Right cardiac atrium (tissue), 5 donors: Measurements from ENCODE around the gene MALL. TPM values are rescaled to one million over a fixed set of nuclear protein-coding genes. Genes with fewer than 3 reads are reported as not detected.

Source experiments
- ATAC-seq, 2 donors: fragments of 200-7000 bp; cut with Tn5 transposase; one replicate each; pipeline versions ENCODE4 v1.8.0 to v1.9.1; 2020; ENCODE audit warnings: moderate library complexity in 2 of 2, mild to moderate bottlenecking in 1 of 2
- DNase-seq, 3 donors: peaks; one replicate each; pipeline ENCODE4 v3.0.0-alpha.2; 2020
- H3K27ac ChIP-seq: one replicate; pipeline ENCODE4 v1.5.1; 2013; ENCODE audit warnings: mild to moderate bottlenecking, low read length, control low read depth, moderate library complexity
- H3K27me3 ChIP-seq: one replicate; pipeline ENCODE4 v1.6.1; 2013; ENCODE audit not compliant: control insufficient read depth, insufficient read depth
- H3K4me1 ChIP-seq: one replicate; pipeline ENCODE4 v1.6.1; 2013; ENCODE audit warnings: low read length; ENCODE audit not compliant: control insufficient read depth, insufficient read depth
- H3K4me3 ChIP-seq: one replicate; pipeline ENCODE4 v1.5.1; 2013; ENCODE audit warnings: low read length, control low read depth
- H3K9me3 ChIP-seq: one replicate; pipeline ENCODE4 v1.6.1; 2013; ENCODE audit warnings: low read length; ENCODE audit not compliant: control insufficient read depth
- WGBS: extraction: QIAGEN DNeasy Blood & Tissue Kit; methylation state at CpG from one replicate; pipeline ENCODE4 v1.1.7; 2013; 5-methylcytosine and 5-hydroxymethylcytosine counted together
- intact Hi-C, 4 donors: fragments of 100-400 bp; cut with DNase I; formaldehyde crosslinking; loops; one replicate each; pipeline versions ENCODE4 v1.11.0 to v1.14.0; 2022 to 2023
- polyA plus RNA-seq: library from polyadenylated mRNA; stranded (reverse); fragments of 200-250 nt; gene quantifications from one replicate; pipeline ENCODE4 v1.2.3, GENCODE V29; 2013
- total RNA-seq, 4 donors: library from RNA; stranded (reverse); fragmentation: NEBNext Ultra II Directional; extraction: Animal tissue kit (Norgen Biotek cat#: 25700); gene quantifications; one replicate each; pipeline ENCODE4 v1.2.1, GENCODE V29; 2021
- donor health status: healthy with polysubstance abuse.
- donor health status: DM: no; HTN: yes; CAD: no.
- donor health status: DM: no; HTN: no; CAD: no.
- donor health status: DM: no; HTN: yes; CAD: no; lungs with severe emphysema.
- donor health status: DM: yes; HTN: yes; CAD: no.

MALL gene
- total and polyA plus RNA-seq, 5 donors = 7.4 to 26.1 (median 8.1) TPM

DNA sequence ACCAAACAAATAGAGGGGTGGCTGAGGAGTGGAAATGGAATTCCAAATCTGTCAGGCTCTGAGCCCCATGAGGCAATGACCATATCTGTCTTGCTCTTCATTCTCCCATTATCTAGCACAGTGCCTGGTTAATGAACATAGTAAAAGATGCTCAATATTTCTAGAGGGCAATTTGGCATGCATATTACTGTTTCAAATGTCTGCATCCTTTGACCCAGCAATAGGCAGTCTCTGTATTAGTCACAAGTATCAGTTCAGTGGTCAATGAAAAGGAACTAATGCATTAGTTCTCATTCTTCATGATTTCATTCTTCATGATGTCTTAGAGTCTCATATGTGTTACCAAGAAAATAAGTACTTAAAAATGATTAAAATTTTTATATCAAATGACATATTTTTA, 28.4 kb upstream of the MALL start:
- intact Hi-C loops = no loop called here
- H3K9me3 ChIP-seq = no peaks in the 10 kb centered on the region
- ATAC-seq (no peak), DNase-seq (no peak)
- H3K4me1 ChIP-seq = peaks cover 1% of the 10 kb centered on the region
- no peak overlapping the region for H3K4me3 ChIP-seq
- H3K27ac ChIP-seq = no peak overlapping the region
- H3K27me3 ChIP-seq = no peaks in the 10 kb centered on the region

DNA sequence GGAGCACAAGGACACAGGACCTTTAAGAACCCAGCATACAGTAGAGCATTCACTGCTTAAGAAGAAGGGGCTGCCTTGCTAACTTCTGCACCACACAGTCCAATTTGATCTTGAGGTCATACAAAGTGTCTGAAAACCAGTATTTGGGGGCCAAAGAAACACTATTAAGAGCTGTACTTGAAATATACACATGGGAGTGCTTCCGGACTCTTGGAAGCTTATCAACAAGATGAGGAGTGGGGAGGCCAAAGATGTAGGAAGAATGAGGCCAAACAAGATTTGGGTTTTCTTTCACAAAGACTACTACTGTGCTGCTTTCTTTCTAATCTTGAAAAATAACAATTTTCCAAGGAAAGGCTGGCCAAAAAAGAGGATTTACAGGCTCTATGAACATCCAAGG, 24.8 kb upstream of the MALL start:
- Histone ChIP-seq H3K27me3 (no peaks in the 10 kb centered on the region), H3K4me3 (no peak overlapping the region), H3K4me1 (peaks cover 4% of the 10 kb centered on the region), H3K9me3 (no peaks in the 10 kb centered on the region), H3K27ac (no peak overlapping the region)
- DNase-seq = no peak
- 57% methylated on average over 1 of the region's 1 CpG for WGBS
- intact Hi-C loops = no loop called here
- peak; percentile 34 to 66 for ATAC-seq

DNA sequence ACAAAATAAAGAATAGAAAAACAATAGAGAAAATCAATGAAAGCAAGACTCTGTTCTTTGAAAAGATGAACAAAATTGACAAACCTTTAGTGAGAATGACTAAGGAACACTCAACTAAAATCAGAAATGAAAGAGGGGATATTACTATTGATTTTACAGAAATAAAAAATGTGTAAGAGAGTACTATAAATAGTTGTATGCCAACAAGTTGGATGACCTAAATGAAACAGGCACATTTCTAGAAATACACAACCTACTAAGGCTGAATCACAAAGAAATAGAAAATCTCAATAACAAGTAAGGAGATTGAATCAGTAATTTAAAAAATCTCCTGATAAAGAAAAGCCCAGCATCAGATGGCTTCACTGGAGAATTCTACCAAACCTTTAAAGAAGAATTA, 18.4 kb upstream of the MALL start:
- no peaks in the 10 kb centered on the region for H3K27me3 ChIP-seq
- H3K4me1 ChIP-seq = peaks cover 3% of the 10 kb centered on the region
- H3K4me3 ChIP-seq = no peak overlapping the region
- no peak for ATAC-seq
- DNase-seq = no peak
- intact Hi-C loops = no loop called here
- no peak overlapping the region for H3K27ac ChIP-seq
- no peaks in the 10 kb centered on the region for H3K9me3 ChIP-seq

DNA sequence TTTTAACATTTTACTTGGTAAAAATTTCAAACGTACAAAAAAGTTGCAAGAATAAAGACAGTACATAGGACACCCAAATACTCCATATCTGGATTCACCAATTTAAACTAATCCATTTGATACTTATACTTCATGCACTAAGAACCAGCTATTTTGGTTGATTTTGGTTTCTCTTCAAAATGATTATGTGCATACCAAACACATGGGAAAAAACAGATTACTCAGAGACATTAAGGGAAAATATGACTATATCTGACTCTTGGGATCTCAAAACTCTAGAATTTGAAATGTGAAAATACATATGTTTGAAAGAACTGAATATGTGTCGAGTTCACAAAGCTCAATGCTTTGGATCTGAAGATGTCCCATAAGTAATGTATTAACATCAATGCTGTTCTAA, 15.5 kb upstream of the MALL start:
- no peaks in the 10 kb centered on the region for H3K4me1 ChIP-seq
- WGBS = 83% methylated on average over 2 of the region's 2 CpGs
- H3K4me3 ChIP-seq = no peak overlapping the region

DNA sequence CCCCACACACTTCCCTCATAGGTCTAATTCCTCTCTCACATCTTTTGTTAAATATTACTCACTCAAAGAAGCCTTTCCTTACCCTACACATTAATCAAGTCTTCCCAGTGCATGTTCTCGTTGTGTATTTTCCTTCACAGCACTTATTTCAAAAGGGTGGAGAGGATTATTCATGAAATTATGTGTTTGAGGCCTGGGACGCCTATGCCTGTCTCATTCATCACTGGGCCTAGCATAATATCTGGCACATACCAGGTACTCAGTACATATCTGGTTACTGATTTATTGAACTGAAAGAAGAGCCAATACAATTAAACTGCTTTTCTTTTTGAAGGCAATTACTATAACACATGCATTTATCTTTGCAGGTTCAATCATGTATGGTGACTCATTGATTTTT, 15.1 kb upstream of the MALL start:
- H3K4me1 ChIP-seq = no peaks in the 10 kb centered on the region
- no peak for ATAC-seq

More for the DNA sequence above, 15.5 kb upstream of the MALL start:
- ATAC-seq = no peak
- H3K9me3 ChIP-seq = no peaks in the 10 kb centered on the region
- intact Hi-C loops = no loop called here
- H3K27me3 ChIP-seq = no peaks in the 10 kb centered on the region
- no peak for DNase-seq
- H3K27ac ChIP-seq = no peak overlapping the region

DNA sequence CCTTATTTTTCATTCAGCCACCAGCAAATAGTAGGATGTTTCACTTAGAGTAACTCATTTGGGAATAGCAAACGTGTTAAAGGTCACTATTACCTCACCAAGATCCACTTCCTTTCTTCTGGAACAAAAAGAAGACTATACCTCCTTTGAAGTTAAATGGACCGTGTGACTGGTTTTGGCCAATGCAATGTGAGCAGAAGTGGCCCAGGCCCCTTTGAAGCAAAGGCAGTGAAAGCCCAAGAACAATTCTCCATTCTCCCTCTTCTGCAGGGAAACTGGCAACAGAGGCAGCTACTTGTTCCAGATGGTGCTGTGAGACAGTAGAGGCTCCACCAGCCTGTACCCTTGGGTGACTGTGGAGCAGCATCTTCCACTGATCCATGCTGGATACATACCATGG, 11.3 kb upstream of the MALL start:
- ATAC-seq (peak in 1 of 2 donors; percentile 46), DNase-seq (no peak)
- 59% methylated on average over 2 of the region's 2 CpGs for WGBS
- Histone ChIP-seq H3K9me3 (no peaks in the 10 kb centered on the region), H3K4me3 (no peak overlapping the region), H3K27me3 (no peaks in the 10 kb centered on the region), H3K4me1 (no peaks in the 10 kb centered on the region), H3K27ac (no peak overlapping the region)
- intact Hi-C loops = no loop called here

More for the DNA sequence above, 15.1 kb upstream of the MALL start:
- H3K27me3 ChIP-seq = no peaks in the 10 kb centered on the region
- no peak for DNase-seq
- intact Hi-C loops = no loop called here
- H3K27ac ChIP-seq = no peak overlapping the region
- WGBS = 92% methylated on average over 2 of the region's 2 CpGs
- no peaks in the 10 kb centered on the region for H3K9me3 ChIP-seq
- no peak overlapping the region for H3K4me3 ChIP-seq

DNA sequence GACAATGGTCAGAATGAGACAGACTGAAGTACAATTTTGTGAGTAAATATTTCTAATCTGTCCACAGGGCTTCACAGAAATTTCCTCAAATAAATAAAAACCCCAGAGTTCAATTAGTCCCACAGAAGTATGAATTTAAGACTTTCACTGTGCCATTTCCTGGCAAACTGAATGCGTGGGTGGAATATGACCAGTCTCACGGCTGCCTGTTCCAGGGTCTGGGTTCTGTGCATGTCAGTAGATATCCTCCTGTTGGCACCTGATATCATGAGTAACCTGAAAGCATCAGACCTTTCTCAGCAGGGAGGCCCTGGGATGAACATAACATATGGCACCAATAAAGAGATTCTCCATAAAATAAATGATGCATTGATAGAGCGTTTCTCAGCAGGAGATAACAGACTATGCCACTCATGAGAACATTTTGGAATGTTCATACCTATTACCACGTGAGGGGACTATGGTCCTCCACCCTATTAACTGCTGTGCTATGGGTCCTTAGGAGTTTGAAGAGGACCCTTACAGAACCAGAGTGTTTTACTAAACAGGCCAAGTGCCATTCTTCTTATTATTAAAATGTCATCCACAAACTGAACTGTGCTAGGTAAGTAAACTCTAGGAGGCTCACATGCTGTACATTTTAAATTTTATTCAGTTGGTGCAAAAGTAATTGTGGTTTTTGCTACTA, 10.6 kb upstream of the MALL start:
- H3K27me3 ChIP-seq = no peaks in the 10 kb centered on the region
- DNase-seq (no peak), ATAC-seq (no peak)
- no peak overlapping the region for H3K27ac ChIP-seq
- no peak overlapping the region for H3K4me3 ChIP-seq
- 72% methylated on average over 4 of the region's 4 CpGs for WGBS
- intact Hi-C loops = no loop called here
- no peaks in the 10 kb centered on the region for H3K9me3 ChIP-seq
- no peaks in the 10 kb centered on the region for H3K4me1 ChIP-seq

DNA sequence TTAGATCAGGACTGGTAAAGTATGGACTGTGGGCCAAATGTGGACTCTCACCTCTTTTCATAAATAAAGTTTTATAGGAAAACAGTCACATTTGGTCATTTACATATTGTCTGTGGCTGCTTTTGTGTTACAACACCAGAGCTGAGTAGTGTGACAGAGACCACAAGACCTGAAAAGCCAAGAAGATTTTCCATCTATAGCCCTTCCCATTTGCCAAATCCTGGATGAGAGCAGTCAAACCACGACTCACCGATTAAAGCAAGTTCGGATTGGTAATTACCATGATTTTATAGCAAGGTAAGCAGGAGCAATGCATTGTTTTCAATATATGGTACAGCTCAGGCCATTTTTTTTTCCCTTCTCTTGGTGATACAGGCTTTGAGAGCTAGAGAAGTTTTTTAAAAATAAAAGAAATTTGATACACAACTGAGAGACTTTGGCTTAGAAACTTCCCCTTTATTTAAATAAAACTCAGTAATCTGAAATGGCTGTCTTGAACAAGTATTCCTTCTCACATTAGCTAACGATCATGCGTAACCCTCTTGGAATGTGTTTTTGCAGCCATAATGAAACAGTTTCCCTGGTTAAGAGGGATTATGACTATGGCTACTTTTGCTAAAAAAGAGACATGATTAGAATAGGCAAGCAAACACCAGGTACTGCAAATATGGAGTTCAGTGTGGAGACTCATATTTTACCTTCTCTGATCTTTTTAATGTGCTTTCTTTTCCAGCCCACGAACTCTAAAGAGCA, 9.5 kb upstream of the MALL start:
- Histone ChIP-seq H3K4me3 (no peak overlapping the region), H3K4me1 (peaks cover 3% of the 10 kb centered on the region), H3K27me3 (no peaks in the 10 kb centered on the region), H3K9me3 (no peaks in the 10 kb centered on the region), H3K27ac (no peak overlapping the region)
- intact Hi-C loops = no loop called here
- ATAC-seq (no peak), DNase-seq (no peak)
- WGBS = 78% methylated on average over 6 of the region's 6 CpGs

DNA sequence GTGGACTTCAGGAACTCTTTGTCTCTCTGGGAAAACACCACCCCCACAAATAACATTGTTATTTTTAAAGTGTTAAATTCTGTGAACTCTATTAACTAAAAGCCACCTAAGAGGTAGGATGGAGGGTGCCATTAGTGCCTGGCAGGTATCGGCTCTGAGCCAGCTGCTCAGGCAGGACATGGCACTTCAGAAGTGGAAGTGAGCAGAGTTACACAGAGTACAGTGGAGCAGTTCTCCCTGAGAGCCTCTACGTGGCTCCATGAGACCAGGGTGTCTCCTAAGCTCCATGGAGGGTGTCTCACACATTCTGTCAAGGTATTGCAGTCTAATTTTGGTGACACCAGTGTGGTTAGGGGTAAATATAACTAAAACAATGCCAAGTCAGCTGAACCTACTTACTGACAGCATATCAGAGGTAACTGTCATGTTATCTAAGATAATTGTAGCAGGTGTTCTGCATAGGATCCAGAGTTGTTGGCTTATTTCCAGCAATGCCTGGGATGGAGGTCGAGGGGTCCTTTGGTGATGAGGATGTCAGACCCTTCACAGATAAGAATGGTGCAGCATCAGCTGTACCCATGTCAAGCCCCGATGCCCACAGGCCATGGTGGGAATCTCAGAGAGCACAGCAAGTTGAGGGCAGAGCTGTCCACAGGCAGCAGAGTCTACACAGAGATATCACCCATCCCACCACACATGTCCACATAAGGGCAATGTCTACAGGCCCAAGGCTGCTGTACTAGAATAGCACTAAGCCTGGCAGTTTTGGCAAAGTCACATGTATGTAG, 8.6 kb upstream of the MALL start:
- WGBS = 80% methylated on average over 4 of the region's 4 CpGs
- intact Hi-C loops = no loop called here
- peaks cover 5% of the 10 kb centered on the region for H3K4me1 ChIP-seq
- no peaks in the 10 kb centered on the region for H3K27me3 ChIP-seq
- DNase-seq (no peak), ATAC-seq (no peak)
- no peaks in the 10 kb centered on the region for H3K9me3 ChIP-seq
- H3K4me3 ChIP-seq = no peak overlapping the region
- no peak overlapping the region for H3K27ac ChIP-seq

DNA sequence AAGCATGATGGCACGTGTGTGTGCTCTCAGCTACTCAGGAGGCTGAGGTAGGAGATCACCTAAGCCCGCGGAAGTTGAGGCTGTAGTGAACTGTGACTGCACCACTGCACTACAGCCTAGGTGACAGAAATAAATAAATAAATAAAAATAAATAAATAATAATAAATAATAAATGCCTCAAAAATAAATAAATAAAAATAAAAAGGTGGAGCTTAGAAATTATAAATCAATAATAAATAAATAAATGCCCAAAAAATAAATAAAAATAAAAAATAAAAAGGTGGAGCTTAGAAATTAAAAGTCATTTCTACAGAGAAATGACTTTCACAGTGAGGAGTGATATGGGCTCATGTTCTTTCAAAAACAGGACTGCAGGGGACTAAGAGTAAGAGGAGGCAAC, 6.0 kb upstream of the MALL start:
- intact Hi-C loops = no loop called here
- DNase-seq (no peak), ATAC-seq (no peak)
- 96% methylated on average over 3 of the region's 3 CpGs for WGBS
- Histone ChIP-seq H3K27me3 (no peaks in the 10 kb centered on the region), H3K4me3 (no peak overlapping the region), H3K27ac (no peak overlapping the region), H3K4me1 (peaks cover 8% of the 10 kb centered on the region), H3K9me3 (no peaks in the 10 kb centered on the region)

DNA sequence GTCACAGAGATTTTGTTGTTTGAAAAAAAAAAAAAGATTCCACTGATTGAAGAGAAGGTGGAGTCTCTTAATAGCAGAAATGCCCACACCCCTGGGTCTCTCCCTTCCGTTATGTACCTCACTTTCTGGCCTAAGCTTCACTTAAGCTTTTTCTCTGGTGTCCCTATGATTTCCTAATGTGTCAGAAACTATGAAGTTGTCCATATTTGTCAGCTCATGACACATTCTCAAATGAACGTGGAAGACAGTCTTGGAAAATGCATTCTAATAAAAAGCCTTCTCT, 5.4 kb upstream of the MALL start:
- Histone ChIP-seq H3K4me3 (no peak overlapping the region), H3K9me3 (no peaks in the 10 kb centered on the region), H3K4me1 (peaks cover 8% of the 10 kb centered on the region), H3K27me3 (no peaks in the 10 kb centered on the region), H3K27ac (no peak overlapping the region)
- WGBS = 59% methylated on average over 2 of the region's 2 CpGs
- ATAC-seq (peak in 1 of 2 donors; percentile 51), DNase-seq (no peak)
- intact Hi-C loops = no loop called here
